ENCODE measurements around the gene GRM8.

Gene GRM8

DNA sequence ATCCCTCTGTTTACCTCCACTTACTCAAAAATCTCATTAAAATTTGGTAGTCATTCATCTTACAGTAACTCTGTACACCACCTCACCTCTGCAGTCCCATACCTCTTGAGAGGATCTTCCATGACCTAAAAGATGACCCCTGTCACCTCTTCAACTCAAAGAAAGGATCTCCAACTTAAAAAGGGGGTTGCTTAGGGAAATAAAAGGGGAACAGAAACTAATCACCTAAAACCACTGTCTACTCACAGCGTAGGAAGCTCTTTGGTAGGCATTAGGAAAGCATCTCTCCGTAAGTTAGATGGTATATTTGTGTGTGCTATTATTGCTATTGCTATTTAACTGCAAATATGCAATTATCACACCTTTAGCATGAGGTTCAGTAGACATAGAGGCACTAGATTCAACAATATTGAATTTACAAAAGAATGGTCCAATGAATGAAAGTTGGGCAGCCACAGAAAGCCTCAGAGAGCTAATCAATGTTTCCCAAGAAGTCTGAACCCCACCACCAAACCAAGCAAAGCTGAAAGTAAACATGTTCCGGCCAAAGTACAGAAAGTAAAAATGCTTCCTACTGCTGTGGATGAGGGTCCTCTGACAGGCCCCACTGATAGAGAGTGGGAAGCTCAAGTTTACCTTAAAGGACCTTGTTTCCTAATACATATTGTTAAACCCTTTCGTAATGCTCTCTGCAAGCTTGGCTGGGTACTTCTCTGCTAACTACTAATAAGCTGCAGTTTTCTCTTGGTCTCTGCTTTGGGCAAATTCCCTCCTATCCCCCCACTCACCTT lies 105.8 kb downstream of the GRM8 start:
- DNase-seq, result no peak

DNA sequence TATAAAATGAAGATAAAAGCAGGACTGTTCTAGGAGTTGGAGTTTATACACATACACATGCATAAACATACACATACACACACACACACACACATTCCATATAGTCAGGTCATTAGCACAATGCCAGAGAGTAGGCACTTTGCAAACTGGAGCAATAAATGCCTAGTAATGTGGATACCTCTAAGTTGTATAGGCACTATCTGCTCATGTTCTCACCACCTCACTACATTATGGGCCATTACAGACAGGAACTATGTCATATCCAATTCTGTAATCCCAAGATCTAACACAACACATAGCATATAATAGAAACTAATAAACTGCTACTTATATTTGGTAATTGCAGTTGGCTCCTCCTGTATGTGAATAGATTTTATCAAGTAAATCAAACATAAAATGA lies 115.6 kb downstream of the GRM8 start:
- DNase-seq, result no peak

DNA sequence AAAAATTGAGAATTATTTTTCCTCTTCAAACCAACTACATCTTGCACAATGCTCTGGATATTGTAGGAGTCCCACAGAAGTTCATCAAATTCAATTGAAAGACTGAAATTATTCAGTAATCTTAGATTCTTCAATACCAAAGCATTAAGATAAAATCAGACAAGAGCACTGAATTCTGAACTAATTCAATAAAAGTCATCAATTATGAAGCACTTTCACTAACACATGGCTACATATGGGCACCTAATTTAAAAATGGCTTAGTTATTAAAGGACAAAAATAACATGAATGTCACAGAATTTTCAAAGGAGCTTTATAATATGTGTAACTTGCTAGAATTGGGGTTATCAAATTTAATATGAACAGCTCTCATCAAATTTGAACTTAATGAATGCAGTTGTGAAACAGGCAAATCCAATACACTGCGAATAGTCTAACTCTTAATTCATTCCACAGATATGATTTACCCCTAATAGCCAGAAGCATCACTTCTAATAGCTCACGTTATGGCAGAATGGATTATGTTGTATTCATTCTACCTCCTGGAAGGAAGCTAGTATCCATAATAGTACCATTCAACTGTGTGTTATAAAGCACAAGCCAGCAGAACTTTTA lies 116.8 kb downstream of the GRM8 start:
- DNase-seq, result no peak

DNA sequence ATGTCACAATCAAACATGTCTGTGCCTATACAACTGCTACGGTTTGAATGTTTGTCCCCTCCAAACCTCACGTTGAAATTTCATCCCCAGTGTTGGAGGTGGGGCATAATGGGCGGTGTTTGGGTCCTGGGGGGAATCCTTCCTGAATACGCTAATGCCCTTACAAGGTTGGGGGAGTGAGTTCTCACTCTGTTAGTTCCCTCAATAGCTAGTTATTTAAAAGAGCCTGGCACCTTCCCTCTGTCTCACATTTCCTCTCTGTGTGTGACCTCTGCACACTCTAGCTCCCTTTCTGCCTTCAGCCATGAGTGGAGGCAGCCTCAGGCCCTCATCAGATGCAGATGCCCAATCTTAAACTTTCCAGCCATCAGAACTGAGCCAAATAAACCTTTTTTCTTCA lies 129.5 kb downstream of the GRM8 start:
- DNase-seq, result no peak

GRCh38 chr7:127119517-127119916 lies 133.2 kb downstream of the GRM8 start:
- no peak for DNase-seq

- no peak for DNase-seq
Measured at GRCh38 chr7:127114742-127115265, 137.9 kb downstream of the GRM8 start.

DNA sequence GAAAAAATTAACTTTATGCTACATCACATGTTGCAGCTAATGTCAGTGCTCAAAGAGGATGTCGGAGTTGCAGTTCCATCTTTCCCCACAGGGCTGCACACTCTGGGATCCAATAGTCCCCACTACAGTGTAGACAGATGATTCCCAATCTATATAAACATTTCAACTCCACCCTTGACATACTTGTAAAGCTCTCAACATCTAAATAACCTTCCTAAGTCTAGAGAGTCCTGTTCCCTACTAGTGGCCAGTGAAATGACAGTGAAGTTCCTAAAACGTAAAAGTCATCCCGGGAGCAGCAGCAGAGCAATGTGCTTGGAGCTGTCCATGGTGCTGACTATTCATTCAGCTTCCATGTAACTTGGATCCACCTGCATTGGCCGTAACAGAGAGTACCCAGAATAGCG lies 145.1 kb downstream of the GRM8 start:
- DNase-seq, result no peak

DNA sequence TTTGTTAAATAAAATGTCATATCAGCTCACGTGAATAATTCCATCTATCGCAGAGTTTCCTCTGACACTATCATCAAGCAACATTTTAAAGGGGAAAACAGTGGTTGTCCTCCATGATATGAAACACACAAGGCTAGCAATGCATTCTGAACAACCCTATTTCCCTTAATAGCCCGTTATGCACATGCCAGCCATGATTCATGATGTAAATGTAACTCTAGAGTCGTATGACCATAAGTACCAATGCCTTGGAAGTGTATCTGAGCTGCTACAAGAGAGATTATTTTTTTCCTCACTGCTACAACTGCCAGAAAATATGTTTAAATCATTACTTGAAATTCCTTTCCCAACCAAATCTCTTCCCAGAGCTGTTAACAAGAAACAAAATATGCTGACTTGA lies 159.4 kb downstream of the GRM8 start:
- no peak for DNase-seq

DNA sequence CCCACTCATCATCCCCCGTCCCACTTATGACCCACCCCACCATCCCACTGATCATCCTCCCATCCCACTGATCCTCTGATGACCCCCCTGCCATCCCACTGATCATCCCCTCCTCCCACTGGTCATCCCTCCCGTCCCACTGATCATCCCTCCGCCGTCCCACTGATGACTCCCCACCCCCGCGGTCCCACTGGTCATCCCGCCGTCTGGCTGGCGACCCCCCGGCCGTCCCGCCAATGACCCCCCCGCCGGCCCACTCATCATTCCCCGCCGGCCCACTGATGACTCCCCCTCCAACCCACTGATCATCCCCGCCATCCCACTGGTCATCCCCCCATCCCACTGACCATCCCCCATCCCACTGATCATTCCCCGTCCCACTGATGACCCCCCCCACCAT lies 161.1 kb downstream of the GRM8 start:
- no peak for DNase-seq

- no peak for DNase-seq
Measured at GRCh38 chr7:127089146-127089545, 163.6 kb downstream of the GRM8 start.

GRCh38 chr7:127081539-127081938 lies 171.2 kb downstream of the GRM8 start:
- no peak for DNase-seq

- DNase-seq, result no peak
Measured at GRCh38 chr7:127080576-127080975, 172.2 kb downstream of the GRM8 start.

GRCh38 chr7:127066974-127067373 lies 185.8 kb downstream of the GRM8 start:
- DNase-seq, result no peak

DNA sequence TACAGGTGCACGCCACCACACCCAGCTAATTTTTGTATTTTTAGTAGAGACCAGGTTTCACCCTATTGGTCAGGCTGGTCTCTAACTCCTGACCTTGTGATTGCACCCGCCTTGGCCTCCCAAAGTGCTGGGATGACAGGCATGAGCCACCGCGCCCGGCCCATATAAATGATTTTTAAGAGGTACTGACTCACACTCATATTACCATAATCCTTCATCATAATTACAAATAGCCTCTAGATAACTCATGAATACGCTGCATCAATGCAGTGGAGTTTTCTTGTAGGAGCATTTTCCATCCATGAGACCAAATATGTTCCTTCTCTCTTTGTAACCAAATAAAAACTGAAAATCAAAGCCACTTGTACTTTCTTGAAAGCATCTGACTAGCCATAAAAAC lies 193.3 kb downstream of the GRM8 start:
- no peak for DNase-seq

DNA sequence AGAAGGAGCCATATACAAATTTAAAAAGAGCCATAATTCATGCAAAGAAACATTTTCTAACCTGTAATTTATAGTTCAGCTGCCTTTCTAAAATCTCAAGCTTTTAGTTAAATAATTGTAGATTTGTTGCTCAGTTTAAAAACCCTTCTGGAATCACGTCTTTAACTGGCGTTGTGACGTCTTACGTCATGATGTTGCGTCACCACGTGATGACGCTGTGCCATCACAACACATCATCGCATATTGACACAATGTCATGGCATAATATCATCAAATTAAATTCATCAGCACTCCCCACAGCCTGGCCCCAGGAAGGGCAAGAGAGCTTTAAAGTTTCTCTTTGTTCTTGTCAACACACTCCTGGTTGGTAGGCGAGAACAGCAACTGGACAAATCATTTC lies 194.8 kb downstream of the GRM8 start:
- DNase-seq, result no peak

GRCh38 chr7:127056202-127056601 lies 196.5 kb downstream of the GRM8 start:
- DNase-seq, result no peak

DNA sequence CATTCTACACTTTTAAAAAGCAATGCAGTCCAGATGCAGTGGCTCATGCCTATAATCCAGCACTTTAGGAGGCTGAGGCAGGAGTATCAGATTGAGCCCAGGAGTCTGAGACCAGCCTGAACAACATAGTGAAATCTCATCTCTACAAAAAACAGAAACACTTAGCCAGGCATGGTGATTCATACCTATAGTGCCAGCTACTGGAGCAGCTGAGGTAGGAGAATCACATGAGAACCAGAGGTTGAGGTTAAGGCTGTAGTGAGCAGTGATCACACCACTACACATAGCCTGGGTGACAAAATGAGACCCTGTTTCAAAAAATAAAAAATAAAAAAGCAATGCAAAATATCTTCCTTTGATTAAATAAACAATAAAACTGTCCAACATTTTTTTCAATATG lies 205.2 kb downstream of the GRM8 start:
- no peak for DNase-seq

DNA sequence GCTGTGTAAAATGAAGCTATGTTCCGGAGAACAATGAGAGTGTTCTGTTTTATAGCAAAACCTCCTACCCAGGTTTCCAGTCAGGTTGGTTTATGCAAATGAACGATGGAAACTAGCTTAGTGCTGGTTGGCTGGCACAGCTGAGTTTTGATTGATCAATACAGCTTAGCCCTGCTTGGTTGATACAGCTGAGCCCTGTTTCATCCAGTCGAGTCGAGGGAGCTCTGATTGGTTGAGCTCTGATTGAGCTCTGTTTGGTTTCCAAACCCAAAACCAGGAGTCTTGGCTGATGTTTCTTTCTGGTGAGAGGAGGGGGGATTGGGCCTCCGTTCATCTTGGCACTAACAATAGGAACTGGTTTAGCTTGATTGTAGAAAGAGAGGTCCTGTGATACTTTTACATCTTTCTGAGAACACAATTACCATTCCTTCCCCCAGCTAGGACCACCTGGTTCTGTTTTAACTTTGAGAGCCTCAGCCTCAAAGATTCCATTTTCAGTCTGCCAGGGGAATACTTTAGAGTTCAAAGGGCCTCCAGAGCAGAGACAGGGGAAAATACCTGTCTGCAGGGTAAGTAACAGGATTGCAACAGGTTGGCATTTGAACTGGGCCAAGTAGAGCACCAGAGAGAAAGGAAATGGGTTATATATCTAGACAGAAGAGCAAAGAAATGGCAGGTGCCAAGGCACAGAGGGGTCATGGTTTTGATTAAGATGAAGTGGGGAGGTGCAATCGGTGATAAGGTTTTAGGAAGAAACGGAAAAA lies 210.9 kb downstream of the GRM8 start:
- DNase-seq, result no peak

DNA sequence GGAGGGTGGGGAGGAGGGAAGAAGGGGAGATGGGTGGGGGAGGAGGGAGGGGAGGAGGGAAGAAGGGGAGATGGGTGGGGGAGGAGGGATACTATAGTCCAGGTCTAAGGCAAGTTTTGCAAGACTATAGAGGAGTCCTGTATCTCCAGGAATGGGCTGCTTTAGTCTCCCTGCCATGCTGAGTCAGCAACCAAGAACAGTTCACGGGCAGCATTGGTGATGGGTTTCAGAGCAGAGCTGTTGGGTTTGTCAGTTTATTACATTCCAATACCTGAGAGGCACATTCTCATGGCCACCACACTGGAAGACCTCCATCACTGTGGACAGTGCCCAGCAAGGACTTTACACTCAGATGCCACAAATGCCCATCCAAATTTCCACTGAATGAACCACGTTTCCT lies 212.7 kb downstream of the GRM8 start:
- no peak for DNase-seq

DNA sequence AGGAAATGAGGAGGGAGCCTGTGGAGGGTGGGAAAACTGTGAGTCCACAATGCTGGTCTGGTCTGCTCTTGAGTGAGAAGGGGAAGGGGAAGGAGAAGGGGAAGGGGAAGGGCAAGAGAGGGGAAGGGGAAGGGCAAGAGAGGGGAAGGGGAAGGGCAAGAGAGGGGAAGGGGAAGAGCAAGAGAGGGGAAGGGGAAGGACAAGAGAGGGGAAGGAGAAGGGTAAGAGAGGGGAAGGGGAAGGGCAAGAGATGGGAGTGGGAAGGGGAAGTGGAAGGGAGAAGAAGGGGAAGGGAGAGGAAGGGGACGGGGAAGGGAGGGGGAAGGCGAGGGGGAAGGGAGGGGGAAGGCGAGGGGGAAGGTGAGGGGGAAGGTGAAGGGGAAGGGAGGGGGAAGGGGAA lies 213.2 kb downstream of the GRM8 start:
- DNase-seq, result no peak

GRCh38 chr7:127035203-127035849 lies 217.4 kb downstream of the GRM8 start:
- DNase-seq, result no peak

- DNase-seq, result no peak
Measured at GRCh38 chr7:127034186-127034806, 218.4 kb downstream of the GRM8 start.

GRCh38 chr7:127029823-127030222 lies 222.9 kb downstream of the GRM8 start:
- DNase-seq, result no peak

Data from 8988T (cell line).